ENCODE measurements around the gene SDCBP2. TPM values are rescaled to one million over a fixed set of nuclear protein-coding genes. Genes with fewer than 3 reads are reported as not detected.
A peak's percentile ranks its signal among the peaks of the same experiment; 100 is the strongest.

Gene SDCBP2
- total RNA-seq, 2 experiments from 2014 or later: 3.3 to 3.9 TPM

- Mint-ChIP-seq H3K4me1 (peaks cover 29% of the 10 kb centered on the region), H3K4me3 (no peak overlapping the region), H3K9me3 (no peaks in the 10 kb centered on the region), H3K27ac (no peak overlapping the region), H3K36me3 (peaks cover 5% of the 10 kb centered on the region), H3K27me3 (no peaks in the 10 kb centered on the region)
- DNase-seq: no peak
These were observed 36.3 kb downstream of the SDCBP2 start for GRCh38 chr20:1292620-1293019.

- no peaks in the 10 kb centered on the region for H3K9me3 Mint-ChIP-seq
- H3K4me3 Mint-ChIP-seq: no peak overlapping the region
- peaks cover 7% of the 10 kb centered on the region for H3K36me3 Mint-ChIP-seq
- no peaks in the 10 kb centered on the region for H3K27me3 Mint-ChIP-seq
- no peak overlapping the region for H3K27ac Mint-ChIP-seq
- DNase-seq: no peak
- H3K4me1 Mint-ChIP-seq: peaks cover 36% of the 10 kb centered on the region
These were observed 37.7 kb downstream of the SDCBP2 start for GRCh38 chr20:1291191-1291741.

DNA sequence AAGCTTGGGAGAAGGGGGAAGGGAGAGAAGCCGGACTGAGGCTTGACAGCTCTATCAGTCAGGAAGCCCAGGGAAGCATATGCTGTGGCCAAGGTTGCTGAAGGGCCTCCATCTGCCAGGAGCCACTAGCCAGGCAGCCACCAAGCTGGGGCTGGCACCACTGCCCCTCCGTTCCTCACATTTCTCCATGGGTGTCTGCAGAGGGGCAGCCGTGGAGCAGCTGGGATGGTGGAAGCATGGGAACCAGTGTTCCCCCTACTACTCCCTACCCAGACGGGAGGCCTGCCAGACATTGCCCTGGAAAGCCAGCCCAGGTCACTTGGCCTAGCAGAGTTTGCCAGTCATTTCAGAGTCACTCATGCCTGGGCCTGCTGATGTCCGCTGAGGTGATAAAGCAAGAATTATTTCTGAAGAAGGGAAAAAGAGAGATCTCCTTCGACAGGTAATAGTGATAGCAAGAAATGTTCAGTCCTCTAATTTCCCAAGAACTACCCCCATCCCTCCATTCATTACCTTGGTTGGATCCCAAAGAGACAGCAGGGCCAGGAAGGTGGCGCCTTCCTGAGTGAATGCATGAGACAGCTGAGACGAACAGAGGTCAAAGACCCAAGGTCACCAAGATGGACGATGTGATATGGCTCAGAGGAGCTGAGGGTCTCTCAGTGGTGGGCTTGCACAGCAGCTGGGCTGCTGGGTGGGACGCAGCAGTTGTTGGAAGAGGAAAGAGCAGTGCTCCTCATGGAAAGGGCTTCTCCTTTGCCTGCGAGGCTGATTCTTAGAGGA, 41.0 kb downstream of the SDCBP2 start:
- peak overlapping the region; percentile 17 for H3K27ac Mint-ChIP-seq
- H3K4me1 Mint-ChIP-seq: peaks cover 45% of the 10 kb centered on the region

GRCh38 chr20:1287306-1287705, 41.6 kb downstream of the SDCBP2 start:
- Mint-ChIP-seq H3K36me3 (peaks cover 7% of the 10 kb centered on the region), H3K9me3 (no peaks in the 10 kb centered on the region), H3K27me3 (no peaks in the 10 kb centered on the region), H3K27ac (peak overlapping the region; percentile 86), H3K4me3 (peak overlapping the region; percentile 20), H3K4me1 (peaks cover 40% of the 10 kb centered on the region)
- no peak for DNase-seq

More for the DNA sequence above, 41.0 kb downstream of the SDCBP2 start:
- H3K27me3 Mint-ChIP-seq: no peaks in the 10 kb centered on the region
- no peak for DNase-seq
- no peak overlapping the region for H3K4me3 Mint-ChIP-seq
- H3K9me3 Mint-ChIP-seq: no peaks in the 10 kb centered on the region
- peaks cover 7% of the 10 kb centered on the region for H3K36me3 Mint-ChIP-seq

DNA sequence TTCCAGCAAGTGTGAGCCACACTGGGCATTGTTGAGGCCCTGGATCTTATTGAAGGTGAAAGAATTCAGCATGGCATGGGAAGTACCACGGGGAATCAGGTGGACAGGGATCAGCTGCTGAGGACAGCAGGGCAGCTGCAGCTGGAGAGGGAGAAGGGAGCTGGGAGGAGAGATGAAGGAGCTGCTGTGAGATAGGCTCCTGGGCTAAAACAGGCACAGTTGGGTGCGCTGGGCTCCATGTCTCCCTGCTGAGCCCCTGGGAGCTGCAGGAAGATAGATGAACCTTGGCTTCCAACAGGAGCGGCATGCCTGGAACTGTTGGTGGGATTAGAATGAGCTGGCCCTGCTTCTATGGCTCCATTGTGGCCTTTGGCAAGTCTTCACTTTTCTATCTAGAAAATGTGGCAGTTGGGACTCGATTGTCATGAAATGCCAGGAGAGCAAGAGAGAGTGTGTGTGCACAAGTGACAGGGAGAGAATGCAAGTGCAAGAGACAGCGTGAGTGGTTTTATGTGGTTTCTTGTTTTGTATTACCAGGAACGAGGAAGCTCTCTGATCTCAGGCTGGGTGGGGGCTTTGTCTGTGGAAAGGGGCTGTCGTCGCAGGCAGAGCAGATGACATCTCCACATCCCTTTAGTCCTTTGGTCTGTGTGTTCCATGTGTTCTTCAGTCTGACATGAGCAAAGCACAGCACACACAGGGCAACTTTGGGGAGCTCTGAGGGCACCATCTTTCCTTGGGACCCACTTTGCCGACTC, 42.5 kb downstream of the SDCBP2 start:
- Mint-ChIP-seq H3K4me1 (peaks cover 36% of the 10 kb centered on the region), H3K27me3 (no peaks in the 10 kb centered on the region), H3K36me3 (peaks cover 7% of the 10 kb centered on the region), H3K4me3 (peak overlapping the region; percentile 38), H3K9me3 (no peaks in the 10 kb centered on the region), H3K27ac (peak overlapping the region; percentile 86)
- no peak for DNase-seq

DNA sequence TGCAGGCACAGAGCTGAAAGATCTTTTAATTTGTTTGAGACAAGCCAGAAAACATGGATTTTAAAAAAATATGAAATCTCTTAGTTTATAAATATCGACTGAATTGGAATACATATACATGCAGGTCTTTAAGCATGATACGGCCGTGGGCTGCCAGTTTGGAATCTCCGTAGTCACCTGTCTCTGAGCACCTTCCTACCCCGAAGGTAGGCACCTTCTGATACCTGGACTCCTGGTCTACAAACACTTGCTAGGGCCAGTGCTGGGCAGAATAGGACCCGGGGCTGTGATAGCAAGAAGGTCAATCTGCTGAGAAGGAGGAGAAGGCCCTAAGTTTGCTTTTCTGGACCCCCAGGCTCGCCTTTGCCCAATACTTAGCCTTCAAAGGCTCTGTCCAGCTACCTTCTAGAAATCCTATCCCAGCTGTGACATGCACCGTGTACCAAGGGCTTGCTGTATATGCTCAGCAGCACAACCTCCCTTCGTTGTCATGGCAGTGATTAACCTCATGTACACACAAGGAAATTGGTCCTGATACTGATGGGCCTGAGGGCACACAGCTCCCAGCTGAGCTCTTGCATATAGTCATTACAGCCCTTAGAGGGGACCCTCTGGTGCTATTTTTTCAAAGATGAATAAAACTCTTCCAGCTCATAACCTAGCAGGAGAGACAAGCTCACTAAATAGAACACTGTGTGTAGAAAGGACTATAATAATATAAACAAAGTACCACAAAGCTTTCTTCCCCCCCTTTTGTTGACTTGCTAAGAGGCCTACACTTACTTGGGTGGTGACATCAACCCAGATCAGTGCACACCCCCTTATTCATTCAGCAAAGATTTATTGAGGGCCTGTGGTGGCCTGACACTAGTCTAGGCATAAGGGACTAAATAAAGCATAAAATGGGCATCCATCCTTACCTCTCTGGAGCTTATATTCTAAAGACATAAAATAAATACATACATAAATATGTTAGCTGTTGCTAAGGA, 45.1 kb downstream of the SDCBP2 start:
- H3K4me3 Mint-ChIP-seq: no peak overlapping the region
- peaks cover 37% of the 10 kb centered on the region for H3K4me1 Mint-ChIP-seq
- DNase-seq: no peak
- no peaks in the 10 kb centered on the region for H3K9me3 Mint-ChIP-seq
- H3K27ac Mint-ChIP-seq: no peak overlapping the region
- no peaks in the 10 kb centered on the region for H3K27me3 Mint-ChIP-seq
- peaks cover 5% of the 10 kb centered on the region for H3K36me3 Mint-ChIP-seq

GRCh38 chr20:1282966-1283365, 46.0 kb downstream of the SDCBP2 start:
- Mint-ChIP-seq H3K9me3 (no peaks in the 10 kb centered on the region), H3K27me3 (no peaks in the 10 kb centered on the region), H3K4me1 (peaks cover 33% of the 10 kb centered on the region), H3K27ac (no peak overlapping the region), H3K4me3 (no peak overlapping the region), H3K36me3 (peaks cover 2% of the 10 kb centered on the region)
- DNase-seq: no peak

- peaks cover 21% of the 10 kb centered on the region for H3K4me1 Mint-ChIP-seq
- no peak for DNase-seq
- no peaks in the 10 kb centered on the region for H3K36me3 Mint-ChIP-seq
- no peak overlapping the region for H3K4me3 Mint-ChIP-seq
- no peaks in the 10 kb centered on the region for H3K9me3 Mint-ChIP-seq
- H3K27ac Mint-ChIP-seq: peak overlapping the region; percentile 62
- no peaks in the 10 kb centered on the region for H3K27me3 Mint-ChIP-seq
These were observed 47.5 kb downstream of the SDCBP2 start for GRCh38 chr20:1281279-1282057.

DNA sequence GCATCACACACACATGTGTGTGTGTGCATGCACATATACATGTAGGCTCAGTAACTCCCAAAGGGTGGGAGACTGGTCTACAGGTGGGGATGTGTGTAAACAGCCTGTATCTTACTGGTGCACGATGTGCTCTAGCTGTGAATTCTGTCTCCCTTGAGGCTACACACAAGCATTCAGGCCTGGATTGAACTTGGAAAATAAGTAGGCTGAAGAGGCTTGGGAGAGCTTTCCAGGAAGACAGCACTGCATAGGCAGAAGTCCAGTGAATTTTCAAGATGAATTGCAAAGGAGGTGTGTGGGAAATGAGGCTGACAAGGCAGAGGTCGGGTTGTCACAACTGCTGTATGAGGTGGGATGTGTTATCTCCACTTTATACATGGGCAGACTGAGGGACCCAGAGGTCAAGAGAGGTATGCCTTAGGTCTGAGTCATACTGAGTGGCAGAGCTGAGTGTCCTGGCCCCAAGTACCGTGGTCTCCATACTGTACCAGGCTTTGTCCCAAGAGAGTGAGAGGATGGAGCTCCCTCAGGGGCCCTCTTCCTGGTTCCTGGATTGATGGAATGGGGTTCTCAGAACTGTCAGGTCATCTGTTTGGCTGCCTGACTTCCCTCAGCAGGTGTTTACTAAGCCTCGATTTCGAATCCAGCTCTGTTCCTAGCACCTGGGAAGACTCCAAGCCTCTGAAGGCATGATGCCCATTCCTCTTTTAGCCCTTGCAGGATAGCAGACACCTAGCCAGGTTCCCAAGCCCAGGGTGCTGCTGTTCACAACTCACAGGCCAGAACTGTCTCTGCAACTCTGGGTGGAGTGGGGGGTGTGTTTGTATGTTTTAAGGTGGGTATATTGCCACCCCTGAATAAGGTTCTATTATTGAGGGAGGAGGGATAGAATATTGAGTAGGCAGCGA, 48.5 kb downstream of the SDCBP2 start:
- peaks cover 16% of the 10 kb centered on the region for H3K4me1 Mint-ChIP-seq
- H3K36me3 Mint-ChIP-seq: no peaks in the 10 kb centered on the region
- no peaks in the 10 kb centered on the region for H3K27me3 Mint-ChIP-seq
- H3K4me3 Mint-ChIP-seq: no peak overlapping the region
- H3K9me3 Mint-ChIP-seq: no peaks in the 10 kb centered on the region
- no peak for DNase-seq
- no peak overlapping the region for H3K27ac Mint-ChIP-seq

GRCh38 chr20:1278993-1279392, 49.9 kb downstream of the SDCBP2 start:
- Mint-ChIP-seq H3K9me3 (no peaks in the 10 kb centered on the region), H3K4me1 (peaks cover 13% of the 10 kb centered on the region), H3K27me3 (no peaks in the 10 kb centered on the region), H3K27ac (no peak overlapping the region), H3K4me3 (no peak overlapping the region), H3K36me3 (no peaks in the 10 kb centered on the region)
- DNase-seq: no peak

GRCh38 chr20:1277529-1278322, 51.2 kb downstream of the SDCBP2 start:
- Mint-ChIP-seq H3K27ac (no peak overlapping the region), H3K4me1 (peaks cover 10% of the 10 kb centered on the region), H3K36me3 (no peaks in the 10 kb centered on the region), H3K9me3 (no peaks in the 10 kb centered on the region), H3K27me3 (no peaks in the 10 kb centered on the region), H3K4me3 (no peak overlapping the region)
- DNase-seq: no peak

DNA sequence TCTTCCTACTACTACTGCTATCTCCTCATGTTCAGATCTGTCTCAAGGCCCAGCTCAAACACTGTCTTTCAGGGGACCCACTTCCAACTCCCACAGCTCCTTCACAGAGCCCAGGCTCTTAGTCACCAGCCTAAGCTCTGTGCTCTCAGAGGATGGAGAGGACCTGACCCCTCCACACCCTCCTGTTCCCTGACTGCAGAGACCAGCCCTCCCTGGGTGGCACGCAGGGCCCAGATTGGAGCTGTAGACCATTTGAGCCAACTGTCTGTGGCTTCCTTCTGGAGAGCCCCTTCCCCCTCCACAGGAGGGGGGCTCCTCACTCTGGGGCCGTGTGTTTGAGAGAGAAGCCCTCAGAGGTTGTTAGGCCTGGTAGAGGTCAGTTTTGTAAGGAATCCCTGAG, 53.0 kb downstream of the SDCBP2 start:
- H3K4me1 Mint-ChIP-seq: peaks cover 8% of the 10 kb centered on the region
- no peak overlapping the region for H3K27ac Mint-ChIP-seq
- no peak for DNase-seq
- H3K27me3 Mint-ChIP-seq: no peaks in the 10 kb centered on the region
- no peaks in the 10 kb centered on the region for H3K36me3 Mint-ChIP-seq
- H3K4me3 Mint-ChIP-seq: no peak overlapping the region
- no peaks in the 10 kb centered on the region for H3K9me3 Mint-ChIP-seq
